SK-N-SH (cell line): ENCODE results near the gene LCP2. TPM values are rescaled to one million over a fixed set of nuclear protein-coding genes. Genes with fewer than 3 reads are reported as not detected.

Experiments
- CTCF ChIA-PET: fragments of 300-600, 350-600 bp; formaldehyde crosslinking; extraction: SDS; loops from one replicate; lab custom pipeline; 2021; lab: Yijun Ruan, JAX
- POLR2A ChIA-PET: fragments of 350-600 bp; sonication (Branson Sonifier 250); formaldehyde crosslinking; extraction: SDS; loops from one replicate; lab custom pipeline; 2020; ENCODE audit warnings: antibody characterized with exemption, inconsistent platforms; lab: Yijun Ruan, JAX
- DNase-seq: peaks from one replicate; pipeline ENCODE4 v3.0.0; 2012
- H2AFZ ChIP-seq: fragments of 200-600 bp; sonication (generic); 2 replicates; pipeline ENCODE4 v1.8.1; 2016; ENCODE audit warnings: antibody characterized with exemption, mild to moderate bottlenecking, low read depth
- H3F3A ChIP-seq: fragments of 200-600 bp; sonication (generic); replicated peaks from 2 replicates; pipeline ENCODE3; 2016; ENCODE audit warnings: antibody characterized with exemption, mild to moderate bottlenecking; ENCODE audit not compliant: insufficient read depth
- H3K27ac ChIP-seq, 2 experiments: fragments of 200-500 bp in 1 of 2; fragments of 200-600 bp in 1 of 2; sonication (Bioruptor generic) in 1 of 2; sonication (generic), shearing (Covaris generic) in 1 of 2; 2 replicates each; pipeline versions ENCODE4 v1.5.1 to v1.6.1; 2014 to 2016; ENCODE audit warnings: low read depth in 2 of 2, inconsistent platforms in 1 of 2, low read length in 1 of 2, mild to moderate bottlenecking in 1 of 2, mixed read lengths in 1 of 2
- H3K27me3 ChIP-seq: fragments of 200-600 bp; sonication (generic), shearing (Covaris generic); 2 replicates; pipeline ENCODE4 v1.6.1; 2016; ENCODE audit warnings: mixed run types; ENCODE audit not compliant: insufficient read depth
- H3K36me3 ChIP-seq, 2 experiments: fragments of 200-500 bp in 1 of 2; fragments of 200-600 bp in 1 of 2; sonication (Bioruptor generic) in 1 of 2; sonication (generic) in 1 of 2; replicated peaks in 1 of 2; 2 replicates each; pipeline versions ENCODE3 to v1.5.1; 2014 to 2016; ENCODE audit warnings: low read length in 1 of 2, mild to moderate bottlenecking in 1 of 2; ENCODE audit not compliant: insufficient read depth in 2 of 2, control insufficient read depth in 1 of 2
- H3K4me1 ChIP-seq, 2 experiments: fragments of 200-500 bp in 1 of 2; fragments of 200-600 bp in 1 of 2; sonication (Bioruptor generic) in 1 of 2; sonication (generic), shearing (Covaris generic) in 1 of 2; 2 replicates each; pipeline versions ENCODE4 v1.5.1 to v1.6.1; 2014 to 2016; ENCODE audit warnings: low read depth in 1 of 2, low read length in 1 of 2, mixed run types in 1 of 2; ENCODE audit not compliant: insufficient read depth in 2 of 2, control insufficient read depth in 1 of 2
- H3K4me2 ChIP-seq: fragments of 200-600 bp; sonication (generic), shearing (Covaris generic); 2 replicates; pipeline ENCODE4 v1.6.1; 2017; ENCODE audit warnings: mixed run types
- H3K4me3 ChIP-seq, 2 experiments: fragments of 200-500 bp in 1 of 2; fragments of 200-600 bp in 1 of 2; sonication (Bioruptor generic) in 1 of 2; sonication (generic), shearing (Covaris generic) in 1 of 2; 2 replicates each; pipeline versions ENCODE4 v1.5.1 to v1.8.1; 2014 to 2016; ENCODE audit warnings: low read depth in 2 of 2, inconsistent platforms in 1 of 2, low read length in 1 of 2, mild to moderate bottlenecking in 1 of 2, mixed read lengths in 1 of 2, moderate library complexity in 1 of 2
- H3K79me2 ChIP-seq: fragments of 200-600 bp; sonication (generic); 2 replicates; pipeline ENCODE4 v1.8.1; 2017; ENCODE audit warnings: mild to moderate bottlenecking; ENCODE audit not compliant: insufficient read depth
- H3K9ac ChIP-seq: fragments of 200-600 bp; sonication (generic); 2 replicates; pipeline ENCODE4 v1.6.1; 2017; ENCODE audit warnings: mixed run types
- H3K9me2 ChIP-seq: fragments of 200-600 bp; sonication (generic); 2 replicates; pipeline ENCODE4 v1.6.1; 2017; ENCODE audit warnings: mixed run types
- H3K9me3 ChIP-seq: fragments of 200-600 bp; sonication (generic); 2 replicates; pipeline ENCODE4 v1.6.1; 2017; ENCODE audit warnings: mixed run types, mild to moderate bottlenecking, moderate library complexity
- H4K20me1 ChIP-seq: fragments of 200-600 bp; sonication (generic); 2 replicates; pipeline ENCODE4 v1.6.1; 2017; ENCODE audit warnings: mild to moderate bottlenecking, mixed run types; ENCODE audit not compliant: insufficient read depth
- ELF1 ChIP-seq: IDR thresholded peaks from 2 replicates; pipeline ENCODE4 v1.4.0; 2012
- FOSL2 ChIP-seq: IDR thresholded peaks from 2 replicates; pipeline ENCODE4 v1.4.0; 2012; ENCODE audit warnings: low read depth, mild to moderate bottlenecking, moderate library complexity, borderline replicate concordance
- FOXJ3 ChIP-seq: sonication (generic); formaldehyde crosslinking; IDR thresholded peaks from 2 replicates; pipeline ENCODE4 v1.5.1; 2020; ENCODE audit warnings: mild to moderate bottlenecking, missing genetic modification reagents
- GATA2 ChIP-seq: sonication (generic); formaldehyde crosslinking; IDR thresholded peaks from 2 replicates; pipeline ENCODE4 v1.5.0; 2020; ENCODE audit warnings: mild to moderate bottlenecking, missing genetic modification reagents
- IRF3 ChIP-seq: fragments of 150-350 bp; IDR thresholded peaks from 2 replicates; pipeline ENCODE4 v1.6.1; 2016; ENCODE audit warnings: mild to moderate bottlenecking, low read depth, low read length
- JUND ChIP-seq: IDR thresholded peaks from 2 replicates; pipeline ENCODE4 v1.4.0; 2012
- MEF2A ChIP-seq: IDR thresholded peaks from 2 replicates; pipeline ENCODE4 v1.4.0; 2012; ENCODE audit warnings: low read depth, borderline replicate concordance
- MXI1 ChIP-seq: IDR thresholded peaks from 2 replicates; pipeline ENCODE4 v1.6.1; 2012; ENCODE audit warnings: mild to moderate bottlenecking, low read depth, low read length, improper control_type of control experiment
- RAD21 ChIP-seq: IDR thresholded peaks from 2 replicates; pipeline ENCODE4 v1.6.1; 2012; ENCODE audit warnings: mild to moderate bottlenecking, low read length
- RCOR1 ChIP-seq: fragments of 150-350 bp; IDR thresholded peaks from 2 replicates; pipeline ENCODE4 v1.6.1; 2017; ENCODE audit warnings: antibody characterized with exemption, low read length
- RFX5 ChIP-seq: IDR thresholded peaks from 2 replicates; pipeline ENCODE4 v1.6.1; 2012; ENCODE audit warnings: mild to moderate bottlenecking, improper control_type of control experiment, low read length
- SIN3A ChIP-seq: IDR thresholded peaks from 2 replicates; pipeline ENCODE4 v1.6.1; 2012; ENCODE audit warnings: low read depth, mild to moderate bottlenecking, low read length, moderate library complexity, borderline replicate concordance
- YY1 ChIP-seq: IDR thresholded peaks from 2 replicates; pipeline ENCODE4 v1.4.0; 2012; ENCODE audit warnings: low read depth, mild to moderate bottlenecking
- WGBS: methylation state at CpG from one replicate; pipeline ENCODE4 v1.1.6; 2017; ENCODE audit warnings: low lambda C conversion rate; 5-methylcytosine and 5-hydroxymethylcytosine counted together
- polyA plus RNA-seq, 3 experiments: library from polyadenylated mRNA; depleted of rRNA; stranded (reverse); fragments of >200 nt; gene quantifications; 2 replicates each; pipeline ENCODE4 v1.2.3, GENCODE V29; 2012
- TF ChIP-seq, protein P1 (sequence below): IDR thresholded peaks from 2 replicates; pipeline ENCODE4 v1.6.1; 2012; ENCODE audit warnings: mild to moderate bottlenecking, low read depth, low read length, moderate library complexity
- TF ChIP-seq, protein P2 (sequence below): IDR thresholded peaks from 2 replicates; pipeline ENCODE4; 2012
- TF ChIP-seq, protein P3 (sequence below): IDR thresholded peaks from 2 replicates; pipeline ENCODE4 v1.4.0; 2012; ENCODE audit warnings: low read depth, borderline replicate concordance
- TF ChIP-seq, protein P4 (sequence below): fragments of 150-350 bp; IDR thresholded peaks from 2 replicates; pipeline ENCODE4 v1.6.1; 2017; ENCODE audit warnings: antibody characterized with exemption, low read length, low read depth, borderline replicate concordance

The LCP2 gene
- polyA plus RNA-seq, 1 of the 3 experiments (the other 2 are of a cell fraction), result not detected

- no peak for TF ChIP-seq FOSL2
- TF ChIP-seq, protein P1, sequence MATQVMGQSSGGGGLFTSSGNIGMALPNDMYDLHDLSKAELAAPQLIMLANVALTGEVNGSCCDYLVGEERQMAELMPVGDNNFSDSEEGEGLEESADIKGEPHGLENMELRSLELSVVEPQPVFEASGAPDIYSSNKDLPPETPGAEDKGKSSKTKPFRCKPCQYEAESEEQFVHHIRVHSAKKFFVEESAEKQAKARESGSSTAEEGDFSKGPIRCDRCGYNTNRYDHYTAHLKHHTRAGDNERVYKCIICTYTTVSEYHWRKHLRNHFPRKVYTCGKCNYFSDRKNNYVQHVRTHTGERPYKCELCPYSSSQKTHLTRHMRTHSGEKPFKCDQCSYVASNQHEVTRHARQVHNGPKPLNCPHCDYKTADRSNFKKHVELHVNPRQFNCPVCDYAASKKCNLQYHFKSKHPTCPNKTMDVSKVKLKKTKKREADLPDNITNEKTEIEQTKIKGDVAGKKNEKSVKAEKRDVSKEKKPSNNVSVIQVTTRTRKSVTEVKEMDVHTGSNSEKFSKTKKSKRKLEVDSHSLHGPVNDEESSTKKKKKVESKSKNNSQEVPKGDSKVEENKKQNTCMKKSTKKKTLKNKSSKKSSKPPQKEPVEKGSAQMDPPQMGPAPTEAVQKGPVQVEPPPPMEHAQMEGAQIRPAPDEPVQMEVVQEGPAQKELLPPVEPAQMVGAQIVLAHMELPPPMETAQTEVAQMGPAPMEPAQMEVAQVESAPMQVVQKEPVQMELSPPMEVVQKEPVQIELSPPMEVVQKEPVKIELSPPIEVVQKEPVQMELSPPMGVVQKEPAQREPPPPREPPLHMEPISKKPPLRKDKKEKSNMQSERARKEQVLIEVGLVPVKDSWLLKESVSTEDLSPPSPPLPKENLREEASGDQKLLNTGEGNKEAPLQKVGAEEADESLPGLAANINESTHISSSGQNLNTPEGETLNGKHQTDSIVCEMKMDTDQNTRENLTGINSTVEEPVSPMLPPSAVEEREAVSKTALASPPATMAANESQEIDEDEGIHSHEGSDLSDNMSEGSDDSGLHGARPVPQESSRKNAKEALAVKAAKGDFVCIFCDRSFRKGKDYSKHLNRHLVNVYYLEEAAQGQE, result no peak
- no peak for TF ChIP-seq IRF3
- no peak for TF ChIP-seq GATA2 (CRISPR knock-in tag)
- no peak for TF ChIP-seq MEF2A
Observed at GRCh38 chr5:170301981-170302652, 4.5 kb upstream of the LCP2 start (continued).

DNA sequence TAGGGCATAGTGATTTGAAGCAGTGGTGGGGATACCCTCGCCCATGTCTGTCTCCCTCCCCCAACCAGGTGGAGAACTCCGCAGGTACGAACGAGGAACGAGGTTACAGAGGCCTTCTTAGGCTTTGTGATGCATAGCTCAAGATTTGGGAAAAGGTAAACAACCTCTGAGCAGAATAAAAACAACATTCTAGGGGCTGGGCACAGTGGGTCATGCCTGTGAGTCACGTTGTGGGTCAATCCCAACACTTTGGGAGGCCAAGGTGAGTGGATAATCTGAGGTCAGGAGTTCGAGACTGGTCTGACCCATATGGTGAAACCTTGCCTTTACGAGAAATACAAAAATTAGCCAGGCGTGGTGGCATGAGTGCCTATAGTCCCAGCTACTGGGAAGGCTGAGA, 3.6 kb upstream of the LCP2 start:
- H3K9me2 ChIP-seq, result no peaks in the 10 kb centered on the region
- no peaks in the 10 kb centered on the region for H3K79me2 ChIP-seq
- no peaks in the 10 kb centered on the region; the same call in 1 of the 2 replicates for H3K27me3 ChIP-seq
- DNase-seq, result no peak
- no peak overlapping the region for H3K27ac ChIP-seq
- H3K4me1 ChIP-seq, result no peaks in the 10 kb centered on the region
- H3K4me2 ChIP-seq, result no peak overlapping the region
- no peak overlapping the region for H3K9ac ChIP-seq
- no peaks in the 10 kb centered on the region for H3K9me3 ChIP-seq
- CTCF ChIA-PET, result interaction anchor here (1.4 kb wide), 1 partner anchor 81 kb away, joined by 3 read pairs; no protein-coding TSS in a partner anchor
- no peak overlapping the region for H3K4me3 ChIP-seq
- H3K36me3 ChIP-seq, result no peaks in the 10 kb centered on the region
- POLR2A ChIA-PET, result no interaction called here
- H3F3A ChIP-seq, result no peaks in the 10 kb centered on the region
- 65% methylated on average over 8 of the region's 9 CpGs for WGBS
- no peaks in the 10 kb centered on the region for H4K20me1 ChIP-seq
- TF ChIP-seq SIN3A (no peak), YY1 (no peak), FOXJ3 (no peak), ELF1 (no peak), RCOR1 (no peak), RAD21 (no peak), RFX5 (no peak), MEF2A (no peak), JUND (no peak), MXI1 (no peak)
- TF ChIP-seq, protein P2, sequence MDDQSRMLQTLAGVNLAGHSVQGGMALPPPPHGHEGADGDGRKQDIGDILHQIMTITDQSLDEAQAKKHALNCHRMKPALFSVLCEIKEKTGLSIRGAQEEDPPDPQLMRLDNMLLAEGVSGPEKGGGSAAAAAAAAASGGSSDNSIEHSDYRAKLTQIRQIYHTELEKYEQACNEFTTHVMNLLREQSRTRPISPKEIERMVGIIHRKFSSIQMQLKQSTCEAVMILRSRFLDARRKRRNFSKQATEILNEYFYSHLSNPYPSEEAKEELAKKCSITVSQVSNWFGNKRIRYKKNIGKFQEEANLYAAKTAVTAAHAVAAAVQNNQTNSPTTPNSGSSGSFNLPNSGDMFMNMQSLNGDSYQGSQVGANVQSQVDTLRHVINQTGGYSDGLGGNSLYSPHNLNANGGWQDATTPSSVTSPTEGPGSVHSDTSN, result no peak
- TF ChIP-seq, protein P3, sequence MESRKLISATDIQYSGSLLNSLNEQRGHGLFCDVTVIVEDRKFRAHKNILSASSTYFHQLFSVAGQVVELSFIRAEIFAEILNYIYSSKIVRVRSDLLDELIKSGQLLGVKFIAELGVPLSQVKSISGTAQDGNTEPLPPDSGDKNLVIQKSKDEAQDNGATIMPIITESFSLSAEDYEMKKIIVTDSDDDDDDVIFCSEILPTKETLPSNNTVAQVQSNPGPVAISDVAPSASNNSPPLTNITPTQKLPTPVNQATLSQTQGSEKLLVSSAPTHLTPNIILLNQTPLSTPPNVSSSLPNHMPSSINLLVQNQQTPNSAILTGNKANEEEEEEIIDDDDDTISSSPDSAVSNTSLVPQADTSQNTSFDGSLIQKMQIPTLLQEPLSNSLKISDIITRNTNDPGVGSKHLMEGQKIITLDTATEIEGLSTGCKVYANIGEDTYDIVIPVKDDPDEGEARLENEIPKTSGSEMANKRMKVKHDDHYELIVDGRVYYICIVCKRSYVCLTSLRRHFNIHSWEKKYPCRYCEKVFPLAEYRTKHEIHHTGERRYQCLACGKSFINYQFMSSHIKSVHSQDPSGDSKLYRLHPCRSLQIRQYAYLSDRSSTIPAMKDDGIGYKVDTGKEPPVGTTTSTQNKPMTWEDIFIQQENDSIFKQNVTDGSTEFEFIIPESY, result no peak
- TF ChIP-seq, protein P4, sequence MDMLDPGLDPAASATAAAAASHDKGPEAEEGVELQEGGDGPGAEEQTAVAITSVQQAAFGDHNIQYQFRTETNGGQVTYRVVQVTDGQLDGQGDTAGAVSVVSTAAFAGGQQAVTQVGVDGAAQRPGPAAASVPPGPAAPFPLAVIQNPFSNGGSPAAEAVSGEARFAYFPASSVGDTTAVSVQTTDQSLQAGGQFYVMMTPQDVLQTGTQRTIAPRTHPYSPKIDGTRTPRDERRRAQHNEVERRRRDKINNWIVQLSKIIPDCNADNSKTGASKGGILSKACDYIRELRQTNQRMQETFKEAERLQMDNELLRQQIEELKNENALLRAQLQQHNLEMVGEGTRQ, result no peak
- no peak overlapping the region for H2AFZ ChIP-seq
